Activated CD4-positive, alpha-beta T cell treated with anti-CD3 and anti-CD28 coated beads, Interleukin-10, Interleukin-2, amounts not matched to agents 100 ng/mL and 50 ng/mL, durations not matched to agents 16 hours and 8 hours (primary cell): ENCODE measurements around the gene ZEB2.
A peak's percentile ranks its signal among the peaks of the same experiment; 100 is the strongest.

ENCODE experiments used
- DNase-seq: peaks from one replicate; pipeline ENCODE4 v3.0.0-alpha.2; 2020

Gene ZEB2

GRCh38 chr2:144512470-144512869 is 7.4 kb downstream of the ZEB2 start:
- no peak for DNase-seq

GRCh38 chr2:144511937-144512336 is 8.0 kb downstream of the ZEB2 start:
- DNase-seq = no peak

DNA sequence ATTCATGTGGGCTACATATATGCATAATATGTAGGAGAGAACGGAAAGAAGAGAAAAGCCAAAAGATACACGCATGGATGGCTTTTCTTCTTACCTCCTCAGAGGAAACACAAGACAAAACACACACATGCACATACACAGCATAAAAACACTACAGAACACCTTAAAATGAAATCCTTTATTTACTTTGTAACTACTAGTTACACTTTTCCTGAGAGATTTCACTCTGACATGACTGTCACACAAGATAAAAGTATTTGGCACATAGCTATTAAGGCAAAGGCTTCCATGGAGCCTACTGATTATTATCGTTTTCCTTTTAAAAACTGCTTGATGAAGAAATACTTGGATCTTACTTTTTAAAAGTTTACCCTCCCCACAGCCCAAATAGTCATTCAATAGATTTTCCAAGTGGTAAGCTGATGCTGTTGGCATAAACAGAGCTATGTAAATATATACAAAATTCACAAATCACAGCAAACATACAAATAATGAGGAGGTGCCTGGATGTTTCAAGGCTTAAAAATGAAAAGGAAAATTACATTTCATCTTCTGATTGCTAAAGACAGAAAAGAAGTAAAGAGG is 8.6 kb downstream of the ZEB2 start:
- no peak for DNase-seq

GRCh38 chr2:144510294-144510991 is 9.5 kb downstream of the ZEB2 start:
- peak; percentile 63 for DNase-seq

DNA sequence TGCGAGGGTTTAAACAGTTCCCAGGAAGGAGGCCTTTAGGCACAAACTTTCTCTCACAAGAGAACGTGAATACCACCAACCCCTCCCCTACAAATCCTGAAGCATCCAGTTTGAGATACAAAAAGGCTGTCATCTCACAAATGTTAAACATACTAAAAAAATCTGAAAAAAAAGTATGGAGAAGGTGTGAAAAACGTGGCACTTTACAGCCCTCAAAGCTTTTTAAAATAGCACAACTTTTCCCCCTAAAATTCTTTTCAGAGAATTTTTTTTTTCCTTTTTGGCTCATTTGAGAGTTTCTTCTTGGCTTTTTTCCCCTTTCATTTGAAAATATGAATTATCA is 10.1 kb downstream of the ZEB2 start:
- DNase-seq = no peak

- no peak for DNase-seq
Measured at GRCh38 chr2:144509001-144509878, 10.7 kb downstream of the ZEB2 start.

DNA sequence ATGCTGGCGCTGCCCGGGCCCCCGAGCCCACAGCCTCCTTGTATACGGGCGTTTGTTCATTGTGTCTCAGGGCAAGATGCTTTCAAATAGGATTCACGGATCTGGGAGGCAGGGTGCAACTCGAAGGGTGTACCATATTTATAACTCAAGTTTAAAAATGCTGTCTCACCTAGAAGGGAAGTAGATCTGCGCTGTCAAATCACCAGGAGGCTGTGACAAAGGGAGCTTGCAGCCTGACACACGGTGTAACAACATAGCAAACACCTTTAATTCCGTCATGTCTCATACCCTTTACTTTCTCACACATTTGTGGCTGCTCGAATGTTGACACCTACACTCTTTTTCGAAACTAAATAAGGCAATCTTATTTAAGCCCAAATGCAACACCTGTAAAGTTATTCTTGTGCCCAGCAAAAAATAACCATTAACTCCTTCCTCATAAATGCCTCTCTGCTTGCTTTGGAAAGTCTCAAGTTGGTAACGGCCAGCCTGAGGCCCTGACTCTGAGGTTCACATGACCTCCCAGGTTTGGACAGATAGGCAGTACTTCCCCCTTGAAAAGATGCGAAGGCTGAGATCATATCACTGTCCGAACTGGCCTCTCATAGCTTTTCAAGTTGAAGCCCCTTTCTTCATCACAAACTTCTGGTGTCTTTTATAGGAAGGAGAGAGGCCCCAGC is 11.6 kb downstream of the ZEB2 start:
- no peak for DNase-seq

GRCh38 chr2:144507441-144508171 is 12.3 kb downstream of the ZEB2 start:
- no peak for DNase-seq

- DNase-seq = peak; percentile 53
Measured at GRCh38 chr2:144505245-144505831, 14.6 kb downstream of the ZEB2 start.

DNA sequence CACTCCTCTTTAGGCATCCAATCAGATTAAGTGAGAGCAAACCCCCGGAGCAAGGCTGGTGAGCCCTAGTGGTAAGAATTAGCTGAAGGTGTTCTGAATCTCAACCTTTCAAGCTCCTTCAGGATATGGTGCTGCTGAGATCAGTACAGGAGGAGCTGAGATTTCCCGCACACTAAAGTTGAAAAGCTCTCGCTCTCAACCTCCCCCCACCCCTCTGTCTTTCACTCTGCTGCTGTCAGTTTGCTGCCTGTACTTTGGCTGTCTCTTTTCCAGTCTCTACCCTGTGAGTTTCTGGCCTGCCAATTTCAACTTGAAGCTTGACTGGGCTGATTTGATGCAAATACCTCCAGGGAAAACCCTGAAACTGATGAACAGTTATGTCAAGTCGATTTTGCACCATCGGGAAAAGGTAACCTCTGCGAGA is 15.7 kb downstream of the ZEB2 start:
- DNase-seq = no peak

DNA sequence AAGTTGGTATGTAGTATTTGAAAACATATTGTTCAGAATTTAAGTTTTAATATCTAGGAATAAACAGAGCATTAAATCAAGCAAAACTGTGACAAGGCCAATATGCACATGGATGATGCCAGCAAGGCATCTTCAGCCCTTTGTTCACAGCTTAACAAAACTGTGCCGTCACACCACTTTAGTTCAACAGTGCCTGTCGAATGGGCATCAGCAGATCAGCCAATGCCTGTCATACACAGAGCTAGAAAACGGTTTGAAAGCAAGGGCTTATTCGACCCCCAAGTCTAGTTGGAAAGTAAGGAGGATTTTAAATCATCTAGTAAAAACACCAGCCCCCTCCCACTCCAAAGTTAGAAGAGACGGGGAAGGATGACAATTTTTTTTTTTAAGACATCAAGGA is 16.7 kb downstream of the ZEB2 start:
- DNase-seq = no peak

DNA sequence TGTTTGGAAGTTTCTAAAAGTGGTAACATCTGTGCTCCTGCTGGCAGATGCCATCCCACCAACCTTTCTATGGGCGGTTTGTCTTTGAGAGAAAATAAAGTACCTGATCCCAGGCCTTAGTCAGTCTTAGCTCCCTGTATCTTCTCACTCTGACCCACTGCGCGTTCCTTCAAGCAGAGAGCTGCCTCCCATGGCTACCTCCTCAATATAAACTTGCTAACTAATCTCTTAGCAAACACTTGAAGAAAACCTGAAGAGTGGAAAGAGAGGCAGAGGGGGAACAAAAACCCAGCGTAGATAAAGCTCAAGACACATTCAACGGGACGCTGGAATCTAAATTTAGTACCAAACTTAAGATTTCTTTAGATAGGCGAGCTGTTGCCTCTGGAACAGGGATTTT is 17.6 kb downstream of the ZEB2 start:
- no peak for DNase-seq

DNA sequence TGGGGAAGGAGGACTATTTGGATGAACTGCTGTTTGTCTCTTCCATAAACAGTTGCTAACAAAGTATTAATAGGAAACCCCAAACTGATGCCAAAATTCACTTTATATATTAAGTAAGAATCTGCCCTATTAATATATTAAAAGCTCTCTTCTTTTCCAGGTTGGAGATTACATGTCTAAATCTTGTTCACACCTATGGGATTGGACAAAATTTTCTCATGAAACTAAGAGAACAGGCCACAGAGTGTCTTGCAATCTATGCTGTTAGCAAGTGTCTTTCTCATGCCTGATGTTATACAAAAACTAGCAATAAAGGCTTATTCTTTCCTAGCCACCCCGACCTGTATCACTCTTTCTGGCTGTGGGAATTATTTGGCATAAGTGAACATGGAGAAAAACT is 18.3 kb downstream of the ZEB2 start:
- no peak for DNase-seq

GRCh38 chr2:144501118-144501517 is 18.8 kb downstream of the ZEB2 start:
- DNase-seq = no peak

DNA sequence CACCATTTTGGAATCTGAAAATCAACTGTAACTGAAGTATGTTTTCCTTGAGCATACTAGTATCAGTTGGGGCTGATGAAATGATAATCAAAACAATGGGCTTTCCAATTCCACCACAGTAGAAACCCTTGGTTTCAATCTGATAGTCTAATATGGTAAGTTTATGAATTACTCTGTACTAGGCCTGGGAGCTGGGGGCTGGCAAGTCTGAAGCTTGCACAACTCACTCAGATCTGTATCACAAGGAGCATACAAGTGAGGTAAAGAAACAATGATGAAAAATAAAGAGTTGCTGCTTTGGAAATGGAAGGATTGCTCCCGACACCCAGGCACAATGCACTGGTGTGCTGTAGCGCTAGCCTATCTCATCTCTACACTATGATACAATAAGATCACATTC is 19.4 kb downstream of the ZEB2 start:
- peak; percentile 57 for DNase-seq

DNA sequence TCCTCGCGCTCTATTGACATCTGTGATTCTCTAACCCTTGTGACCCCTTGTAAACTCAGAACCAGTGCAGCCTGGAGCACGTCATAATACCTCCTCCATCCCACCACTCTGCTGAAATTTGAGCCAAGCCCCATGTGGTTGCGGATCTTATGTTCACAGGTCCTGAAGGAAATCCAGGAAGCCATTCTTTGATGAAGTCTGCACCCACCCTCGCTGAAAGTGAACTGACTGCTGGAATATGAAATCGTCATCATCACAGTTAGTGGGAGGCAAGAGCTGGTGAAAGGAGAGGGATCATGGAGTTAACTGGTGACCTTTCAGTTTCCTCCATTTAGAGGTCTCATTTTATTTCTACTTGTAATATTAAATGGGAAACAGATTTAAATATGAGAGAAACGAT is 21.6 kb downstream of the ZEB2 start:
- DNase-seq = no peak

DNA sequence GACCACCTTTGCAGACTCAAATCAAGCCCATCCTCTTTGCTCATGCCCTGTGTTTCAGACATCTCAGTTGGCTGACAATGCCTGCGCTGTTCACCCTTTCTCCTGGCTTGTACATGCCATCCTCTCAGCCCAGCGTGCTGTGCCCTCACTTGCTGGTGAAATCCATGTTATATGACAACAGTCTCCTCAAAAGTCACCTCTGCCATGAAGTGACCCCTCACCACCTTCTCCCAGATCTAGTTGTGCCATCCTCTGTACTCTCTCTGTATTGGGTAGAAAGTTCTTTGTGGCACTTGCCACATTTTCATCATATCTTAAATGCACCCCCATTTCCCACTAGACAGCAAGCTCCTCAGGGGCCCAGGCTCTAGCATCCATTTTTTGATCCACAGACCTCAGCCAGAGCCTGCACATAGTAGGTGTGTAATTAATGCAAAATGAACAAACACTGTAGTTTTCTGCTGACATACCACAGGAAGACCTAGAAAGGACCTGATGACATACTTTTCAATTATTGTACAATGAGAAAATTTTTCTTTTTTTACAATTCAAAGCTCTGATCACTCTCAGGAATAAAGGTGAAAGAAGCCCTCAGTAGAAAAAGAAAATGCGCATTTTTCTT is 22.8 kb downstream of the ZEB2 start:
- no peak for DNase-seq

DNA sequence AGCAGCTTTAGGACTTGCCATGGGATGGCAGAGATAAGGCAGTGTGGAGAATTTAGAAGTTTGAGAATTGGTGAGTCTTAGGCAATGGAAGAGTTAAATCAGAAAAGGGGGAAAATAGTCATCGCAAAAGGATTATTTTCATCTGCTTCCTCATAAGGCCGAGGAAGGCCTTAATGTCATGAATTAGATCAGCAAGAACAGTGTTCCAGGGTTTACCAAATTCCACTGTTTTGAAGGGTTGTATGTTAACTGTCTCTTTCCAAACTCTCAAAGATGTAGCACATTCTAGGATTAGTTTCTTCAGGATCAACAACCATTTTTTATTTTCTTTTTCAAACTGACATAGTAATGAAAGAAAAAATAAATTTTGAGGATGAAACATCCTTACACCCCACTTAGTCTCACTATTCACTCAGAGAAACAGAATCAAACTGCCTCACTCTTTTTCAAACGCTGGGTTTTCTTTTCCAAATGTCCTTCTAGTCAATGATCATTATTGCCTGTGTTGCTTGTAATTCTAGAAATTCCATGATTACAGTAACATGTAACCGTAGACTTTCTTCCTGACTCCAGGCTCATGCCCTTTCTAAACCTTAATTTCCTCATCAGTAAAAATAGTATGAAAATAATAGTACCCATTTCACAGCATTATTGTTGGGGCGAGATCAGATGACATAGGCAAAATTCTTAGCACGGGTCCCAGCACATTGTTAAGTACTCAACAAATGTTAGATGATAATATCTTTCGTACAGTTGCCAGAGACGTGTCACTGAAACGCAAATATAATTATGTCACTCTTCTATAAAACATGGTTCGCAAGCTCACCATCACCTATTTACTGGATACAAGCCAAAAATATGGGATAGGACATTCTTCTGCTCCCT is 23.6 kb downstream of the ZEB2 start:
- no peak for DNase-seq

DNA sequence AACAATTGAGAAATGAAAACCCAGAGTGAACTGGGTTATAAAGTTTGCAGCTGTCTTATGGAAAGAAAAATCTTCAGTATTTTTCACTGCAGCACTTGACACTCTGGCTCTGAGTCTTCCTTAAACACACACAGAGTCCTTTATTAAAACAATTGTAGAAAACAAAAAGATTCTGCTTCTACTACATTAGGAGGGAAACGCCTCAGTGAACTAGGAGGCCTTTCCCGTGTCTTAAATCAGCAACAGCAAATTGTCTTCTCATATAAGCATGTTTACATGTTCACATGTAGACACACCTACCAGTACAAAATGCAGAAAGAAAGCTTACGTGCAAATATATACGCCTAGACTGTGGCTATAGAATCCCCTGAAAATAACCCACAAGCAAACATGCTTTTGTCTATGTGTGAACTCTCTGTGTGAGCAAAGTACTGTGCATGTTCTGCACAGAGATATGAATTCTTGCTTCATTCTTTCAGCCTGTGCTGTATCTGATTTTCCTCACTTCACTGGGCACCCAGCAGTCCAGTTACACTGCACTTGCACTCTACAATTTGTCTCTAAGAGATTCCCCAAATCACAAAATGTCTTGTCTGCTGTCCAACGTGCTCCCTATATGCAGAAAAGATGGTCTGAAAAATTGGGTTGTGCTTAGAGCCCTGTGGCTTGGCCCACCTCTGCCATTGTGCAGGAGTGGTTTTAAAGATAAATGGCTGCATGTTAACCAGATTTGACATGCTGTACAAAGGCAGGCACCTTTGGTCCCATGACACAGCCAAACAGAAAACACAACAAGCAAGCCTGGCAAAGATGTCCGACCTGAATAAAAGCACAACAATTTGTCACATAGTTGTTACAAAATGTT is 24.5 kb downstream of the ZEB2 start:
- no peak for DNase-seq
